Ovary (tissue), 3 donors: ENCODE measurements around the gene B4GALNT4.

Experiments
- CTCF ChIP-seq, 3 donors: fragments of 450-650 bp in 2 of 3; fragments of 200-600 bp in 1 of 3; IDR thresholded peaks; one replicate each; pipeline versions ENCODE4 v1.5.1 to v1.8.0; 2016 to 2022; ENCODE audit warnings: antibody characterized with exemption in 3 of 3, mild to moderate bottlenecking in 1 of 3
- EP300 ChIP-seq: sonication (generic); formaldehyde crosslinking; IDR thresholded peaks from one replicate; pipeline ENCODE4 v1.6.1; 2017; ENCODE audit warnings: antibody characterized with exemption
- POLR2A ChIP-seq: fragments of 450-650 bp; IDR thresholded peaks from one replicate; pipeline ENCODE4 v1.6.1; 2017; ENCODE audit warnings: antibody characterized with exemption, mild to moderate bottlenecking, moderate library complexity
- donor health status: DM: no; HTN: no; CAD: no.

GRCh38 chr11:377883-378500 lies 8.7 kb downstream of the B4GALNT4 start:
- TF ChIP-seq POLR2A = no peak
- TF ChIP-seq CTCF (IDR thresholded peaks at IDR 0.05) = no peak
- TF ChIP-seq EP300 = no peak
